HepG2 (cell line): ENCODE data around the gene OSBPL2. TPM values are rescaled to one million over a fixed set of nuclear protein-coding genes. Genes with fewer than 3 reads are reported as not detected.

ENCODE experiments used
- ASH2L ChIP-seq: fragments of 300-600, 200-600 bp; sonication (generic); IDR thresholded peaks from 2 replicates; pipeline ENCODE4 v1.7.0; 2017; ENCODE audit warnings: low read depth, mild to moderate bottlenecking, moderate library complexity, mixed read lengths, low read length; ENCODE audit not compliant: insufficient read length
- ATRX ChIP-seq: sonication (generic); formaldehyde crosslinking; IDR thresholded peaks from 2 replicates; pipeline ENCODE4 v1.4.0; 2020; ENCODE audit warnings: missing genetic modification reagents, borderline replicate concordance
- EZH2 ChIP-seq: conservative IDR thresholded peaks from 2 replicates; pipeline ENCODE4 v1.6.1; 2012; ENCODE audit warnings: mild to moderate bottlenecking, low read depth, low read length, moderate library complexity
- FOXM1 ChIP-seq: sonication (generic); formaldehyde crosslinking; IDR thresholded peaks from 2 replicates; pipeline ENCODE4 v1.5.0; 2020; ENCODE audit warnings: missing genetic modification reagents
- FOXP1 ChIP-seq, 2 experiments: fragments of 450-650 bp in 1 of 2; IDR thresholded peaks; 2 replicates each; pipeline ENCODE4 v1.6.1; 2017 to 2018; ENCODE audit warnings: antibody characterized with exemption in 1 of 2
- GABPB1 ChIP-seq: IDR thresholded peaks from 2 replicates; pipeline ENCODE4 v1.6.1; 2016; ENCODE audit warnings: mild to moderate bottlenecking, missing genetic modification reagents, moderate library complexity, missing compliant biosample characterization
- HDAC6 ChIP-seq: fragments of 200-600 bp; sonication (generic); IDR thresholded peaks from 2 replicates; pipeline ENCODE4 v1.7.0; 2017; ENCODE audit warnings: mild to moderate bottlenecking, antibody characterized with exemption, low read length, low read depth
- HNRNPL ChIP-seq: fragments of 200-400 bp; formaldehyde crosslinking; IDR thresholded peaks from 2 replicates; pipeline ENCODE4 v1.6.1; 2017; ENCODE audit warnings: mild to moderate bottlenecking, low read depth, low read length
- IKZF1 ChIP-seq: fragments of 450-650 bp; IDR thresholded peaks from 2 replicates; pipeline ENCODE4 v1.7.1; 2016
- MED1 ChIP-seq: sonication (generic); formaldehyde crosslinking; IDR thresholded peaks from 2 replicates; pipeline ENCODE4 v1.4.0; 2020; ENCODE audit warnings: missing genetic modification reagents
- NCOA2 ChIP-seq: sonication (generic); formaldehyde crosslinking; IDR thresholded peaks from 2 replicates; pipeline ENCODE4 v1.8.0; 2022; ENCODE audit warnings: inconsistent platforms
- NFIC ChIP-seq: IDR thresholded peaks from 2 replicates; pipeline ENCODE4 v1.6.1; 2012; ENCODE audit warnings: mild to moderate bottlenecking, low read length, inconsistent platforms
- RBM22 ChIP-seq: fragments of 200-400 bp; formaldehyde crosslinking; optimal IDR thresholded peaks from 2 replicates; pipeline ENCODE3; 2017; ENCODE audit warnings: mild to moderate bottlenecking, low read length, moderate library complexity
- SOX6 ChIP-seq, 2 experiments: fragments of 450-650 bp in 1 of 2; sonication (generic) in 1 of 2; formaldehyde crosslinking in 1 of 2; IDR thresholded peaks; 2 replicates each; pipeline versions ENCODE4 v1.4.0 to v1.6.1; 2017 to 2020; ENCODE audit warnings: antibody characterized with exemption in 1 of 2, mild to moderate bottlenecking in 1 of 2, missing genetic modification reagents in 1 of 2
- STAG1 ChIP-seq: sonication (generic); formaldehyde crosslinking; IDR thresholded peaks from 2 replicates; pipeline ENCODE4 v1.4.0; 2020; ENCODE audit warnings: missing genetic modification reagents
- ZBTB1 ChIP-seq: sonication (generic); formaldehyde crosslinking; IDR thresholded peaks from 2 replicates; pipeline ENCODE4 v1.4.0; 2020; ENCODE audit warnings: missing genetic modification reagents, borderline replicate concordance
- ZFYVE20 ChIP-seq: sonication (generic); formaldehyde crosslinking; IDR thresholded peaks from 2 replicates; pipeline ENCODE4 v1.8.0; 2023; ENCODE audit warnings: low read depth, mild to moderate bottlenecking, moderate library complexity, missing genetic modification reagents, borderline replicate concordance
- ZNF207 ChIP-seq: fragments of 450-650 bp; IDR thresholded peaks from 2 replicates; pipeline ENCODE4 v1.6.1; 2016; ENCODE audit warnings: antibody characterized with exemption, borderline replicate concordance
- ZNF224 ChIP-seq: sonication (generic); formaldehyde crosslinking; IDR thresholded peaks from 2 replicates; pipeline ENCODE4 v1.5.0; 2020; ENCODE audit warnings: mild to moderate bottlenecking, missing genetic modification reagents
- ZNF282 ChIP-seq: fragments of 450-650 bp; IDR thresholded peaks from 2 replicates; pipeline ENCODE4 v1.6.1; 2018; ENCODE audit not compliant: partially characterized antibody
- ZNF326 ChIP-seq: sonication (generic); formaldehyde crosslinking; IDR thresholded peaks from 2 replicates; pipeline ENCODE4 v1.4.0; 2020; ENCODE audit warnings: missing genetic modification reagents, borderline replicate concordance
- ZNF44 ChIP-seq: sonication (generic); formaldehyde crosslinking; IDR thresholded peaks from 2 replicates; pipeline ENCODE4 v1.5.1; 2020; ENCODE audit warnings: mild to moderate bottlenecking, missing genetic modification reagents
- ZNF530 ChIP-seq: sonication (generic); formaldehyde crosslinking; IDR thresholded peaks from 2 replicates; pipeline ENCODE4 v1.5.0; 2020; ENCODE audit warnings: low read depth, mild to moderate bottlenecking, missing genetic modification reagents
- ZNF550 ChIP-seq: sonication (generic); formaldehyde crosslinking; IDR thresholded peaks from 2 replicates; pipeline ENCODE4 v1.4.0; 2020; ENCODE audit warnings: mild to moderate bottlenecking, missing genetic modification reagents, borderline replicate concordance
- ZNF775 ChIP-seq: sonication (generic); formaldehyde crosslinking; IDR thresholded peaks from 2 replicates; pipeline ENCODE4 v1.4.0; 2020; ENCODE audit warnings: missing genetic modification reagents, mild to moderate bottlenecking, moderate library complexity, borderline replicate concordance
- ZNF782 ChIP-seq: sonication (generic); formaldehyde crosslinking; IDR thresholded peaks from 2 replicates; pipeline ENCODE4 v1.4.0; 2020; ENCODE audit warnings: missing genetic modification reagents, mild to moderate bottlenecking, borderline replicate concordance
- ZSCAN12 ChIP-seq: sonication (generic); formaldehyde crosslinking; IDR thresholded peaks from 2 replicates; pipeline ENCODE4 v1.9.0; 2021; ENCODE audit warnings: mild to moderate bottlenecking, missing genetic modification reagents
- polyA plus RNA-seq, 8 experiments: library from polyadenylated mRNA; depleted of rRNA in 3 of 8; stranded (reverse) in 7 of 8; unstranded in 1 of 8; fragments of >200 nt; fragmentation: Illumina TruSeq in 4 of 8; extraction: Trizol in 4 of 8; gene quantifications; 2 replicates each; pipeline versions ENCODE4 v1.2.1 to v1.2.3, GENCODE V29; 2011 to 2016; ENCODE audit warnings: low read depth in 4 of 8, missing spikeins in 1 of 8, mixed read lengths in 1 of 8; ENCODE audit not compliant: insufficient read depth in 1 of 8
- total RNA-seq, 5 experiments: library from RNA; depleted of rRNA; stranded (reverse); fragments of >200 nt; fragmentation: Illumina TruSeq; extraction: Trizol; gene quantifications; 2 replicates each; pipeline ENCODE4 v1.2.3, GENCODE V29; 2016; ENCODE audit warnings: low read depth in 1 of 5
- TF ChIP-seq, protein P1 (sequence below): sonication (generic); formaldehyde crosslinking; conservative IDR thresholded peaks from 2 replicates; pipeline ENCODE4 v1.8.1; 2023; ENCODE audit warnings: missing genetic modification reagents
- TF ChIP-seq, protein P2 (sequence below): IDR thresholded peaks from 2 replicates; pipeline ENCODE4 v1.6.1; 2016; ENCODE audit warnings: missing compliant biosample characterization, missing genetic modification reagents, borderline replicate concordance
- TF ChIP-seq, protein P3 (sequence below): sonication (generic); formaldehyde crosslinking; IDR thresholded peaks from 2 replicates; pipeline ENCODE4 v1.4.0; 2020; ENCODE audit warnings: missing genetic modification reagents

OSBPL2 gene
- total and polyA plus RNA-seq, 2 of the 13 experiments (the other 11 are each of a cell fraction or from before 2014, with no cell fraction given), result 18.5 to 37.4 TPM

DNA sequence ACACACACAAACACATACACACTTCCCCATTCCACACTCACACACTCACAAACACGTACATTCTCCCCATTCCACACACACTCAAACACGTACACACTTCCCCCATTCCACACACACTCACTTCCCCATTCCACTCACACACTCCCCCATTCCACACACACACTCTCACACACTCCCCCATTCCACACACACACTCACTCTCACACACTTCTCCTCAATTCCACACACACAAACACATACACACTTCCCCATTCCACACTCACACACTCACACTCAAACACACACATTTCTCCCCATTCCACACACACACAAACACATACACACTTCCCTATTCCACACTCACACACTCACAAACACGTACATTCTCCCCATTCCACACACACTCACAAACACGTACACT, 8.7 kb upstream of the OSBPL2 start (continued):
- TF ChIP-seq, protein P1, sequence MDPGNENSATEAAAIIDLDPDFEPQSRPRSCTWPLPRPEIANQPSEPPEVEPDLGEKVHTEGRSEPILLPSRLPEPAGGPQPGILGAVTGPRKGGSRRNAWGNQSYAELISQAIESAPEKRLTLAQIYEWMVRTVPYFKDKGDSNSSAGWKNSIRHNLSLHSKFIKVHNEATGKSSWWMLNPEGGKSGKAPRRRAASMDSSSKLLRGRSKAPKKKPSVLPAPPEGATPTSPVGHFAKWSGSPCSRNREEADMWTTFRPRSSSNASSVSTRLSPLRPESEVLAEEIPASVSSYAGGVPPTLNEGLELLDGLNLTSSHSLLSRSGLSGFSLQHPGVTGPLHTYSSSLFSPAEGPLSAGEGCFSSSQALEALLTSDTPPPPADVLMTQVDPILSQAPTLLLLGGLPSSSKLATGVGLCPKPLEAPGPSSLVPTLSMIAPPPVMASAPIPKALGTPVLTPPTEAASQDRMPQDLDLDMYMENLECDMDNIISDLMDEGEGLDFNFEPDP (CRISPR knock-in tag), result no peak
- TF ChIP-seq ZNF782 (CRISPR knock-in tag), result no peak
- no peak for TF ChIP-seq NCOA2 (CRISPR knock-in tag)
- TF ChIP-seq ZNF282, result peak; percentile 89
- TF ChIP-seq, protein P2, sequence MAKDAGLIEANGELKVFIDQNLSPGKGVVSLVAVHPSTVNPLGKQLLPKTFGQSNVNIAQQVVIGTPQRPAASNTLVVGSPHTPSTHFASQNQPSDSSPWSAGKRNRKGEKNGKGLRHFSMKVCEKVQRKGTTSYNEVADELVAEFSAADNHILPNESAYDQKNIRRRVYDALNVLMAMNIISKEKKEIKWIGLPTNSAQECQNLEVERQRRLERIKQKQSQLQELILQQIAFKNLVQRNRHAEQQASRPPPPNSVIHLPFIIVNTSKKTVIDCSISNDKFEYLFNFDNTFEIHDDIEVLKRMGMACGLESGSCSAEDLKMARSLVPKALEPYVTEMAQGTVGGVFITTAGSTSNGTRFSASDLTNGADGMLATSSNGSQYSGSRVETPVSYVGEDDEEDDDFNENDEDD (CRISPR knock-in tag), result no peak
- 0 out of 2 replicates have a peak, but pooled peaks have one; percentile 35 for TF ChIP-seq SOX6 (IDR thresholded peaks at IDR 0.05)
- TF ChIP-seq SOX6 (CRISPR knock-in tag; IDR thresholded peaks at IDR 0.05), result no peak
- TF ChIP-seq ZSCAN12 (CRISPR knock-in tag), result no peak
- TF ChIP-seq EZH2, result no peak; the same call in 1 of the 2 replicates
- TF ChIP-seq ZNF224 (CRISPR knock-in tag), result no peak
- TF ChIP-seq STAG1, result no peak
- peak; percentile 76; the same call in 1 of the 2 replicates for TF ChIP-seq FOXP1 (IDR thresholded peaks at IDR 0.05)
- TF ChIP-seq FOXP1 (CRISPR knock-in tag; IDR thresholded peaks at IDR 0.05), result no peak
- no peak for TF ChIP-seq HNRNPL
- no peak for TF ChIP-seq HDAC6
- no peak for TF ChIP-seq ZNF530
- no peak for TF ChIP-seq NFIC
- TF ChIP-seq, protein P3, sequence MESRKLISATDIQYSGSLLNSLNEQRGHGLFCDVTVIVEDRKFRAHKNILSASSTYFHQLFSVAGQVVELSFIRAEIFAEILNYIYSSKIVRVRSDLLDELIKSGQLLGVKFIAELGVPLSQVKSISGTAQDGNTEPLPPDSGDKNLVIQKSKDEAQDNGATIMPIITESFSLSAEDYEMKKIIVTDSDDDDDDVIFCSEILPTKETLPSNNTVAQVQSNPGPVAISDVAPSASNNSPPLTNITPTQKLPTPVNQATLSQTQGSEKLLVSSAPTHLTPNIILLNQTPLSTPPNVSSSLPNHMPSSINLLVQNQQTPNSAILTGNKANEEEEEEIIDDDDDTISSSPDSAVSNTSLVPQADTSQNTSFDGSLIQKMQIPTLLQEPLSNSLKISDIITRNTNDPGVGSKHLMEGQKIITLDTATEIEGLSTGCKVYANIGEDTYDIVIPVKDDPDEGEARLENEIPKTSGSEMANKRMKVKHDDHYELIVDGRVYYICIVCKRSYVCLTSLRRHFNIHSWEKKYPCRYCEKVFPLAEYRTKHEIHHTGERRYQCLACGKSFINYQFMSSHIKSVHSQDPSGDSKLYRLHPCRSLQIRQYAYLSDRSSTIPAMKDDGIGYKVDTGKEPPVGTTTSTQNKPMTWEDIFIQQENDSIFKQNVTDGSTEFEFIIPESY, result no peak
- TF ChIP-seq ZBTB1 (CRISPR knock-in tag), result no peak
- no peak for TF ChIP-seq ZNF550 (CRISPR knock-in tag)
- no peak for TF ChIP-seq ATRX (CRISPR knock-in tag)
- TF ChIP-seq ZFYVE20 (CRISPR knock-in tag), result no peak
- TF ChIP-seq ZNF326 (CRISPR knock-in tag), result no peak
- TF ChIP-seq FOXM1 (CRISPR knock-in tag), result no peak
- 0 out of 2 replicates have a peak, but pooled peaks have one; percentile 53 for TF ChIP-seq IKZF1
- TF ChIP-seq ZNF775, result no peak
- no peak for TF ChIP-seq ZNF44 (CRISPR knock-in tag)
- no peak for TF ChIP-seq ASH2L
- TF ChIP-seq MED1 (CRISPR knock-in tag), result no peak
- no peak for TF ChIP-seq RBM22
- no peak for TF ChIP-seq GABPB1 (CRISPR knock-in tag)
- TF ChIP-seq ZNF207, result peak; percentile 45; the same call in 1 of the 2 replicates
